SU-DHL-6 (cell line): Measurements from ENCODE around the gene FMO4.

Experiments
- H2AFZ ChIP-seq: fragments of 200-600 bp; sonication (generic); 2 replicates; pipeline ENCODE4 v1.6.1; 2014; ENCODE audit warnings: low read depth, mild to moderate bottlenecking, moderate library complexity, mixed read lengths, antibody characterized with exemption, low read length; ENCODE audit not compliant: severe bottlenecking
- H3F3A ChIP-seq: fragments of 200-600 bp; shearing (Covaris generic); 2 replicates; pipeline ENCODE4 v1.6.0; 2016; ENCODE audit warnings: antibody characterized with exemption, mild to moderate bottlenecking; ENCODE audit not compliant: insufficient read depth
- H3K27ac ChIP-seq: fragments of 200-600 bp; sonication (generic); 2 replicates; pipeline ENCODE4 v1.5.1; 2016; ENCODE audit warnings: low read depth, mild to moderate bottlenecking, low read length, moderate library complexity, mixed read lengths
- H3K27me3 ChIP-seq: fragments of 200-600 bp; sonication (generic), shearing (Covaris generic); 2 replicates; pipeline ENCODE4 v1.6.0; 2014; ENCODE audit warnings: mild to moderate bottlenecking, low read length
- H3K36me3 ChIP-seq: fragments of 200-600 bp; sonication (generic); 2 replicates; pipeline ENCODE4 v1.6.1; 2014; ENCODE audit warnings: mild to moderate bottlenecking, low read length, mixed read lengths
- H3K4me2 ChIP-seq: fragments of 300-600, 200-600 bp; shearing (Covaris generic), sonication (generic); 2 replicates; pipeline ENCODE4 v1.6.0; 2014; ENCODE audit warnings: low read length, low read depth, mild to moderate bottlenecking; ENCODE audit not compliant: poor library complexity, severe bottlenecking
- H3K4me3 ChIP-seq: fragments of 200-600 bp; sonication (generic); 2 replicates; pipeline ENCODE4 v1.5.1; 2014; ENCODE audit warnings: antibody characterized with exemption, low read length, mild to moderate bottlenecking, mixed read lengths; ENCODE audit not compliant: insufficient read depth, poor library complexity, severe bottlenecking
- H3K79me2 ChIP-seq: fragments of 200-600 bp; sonication (generic); 2 replicates; pipeline ENCODE4 v1.6.1; 2014; ENCODE audit warnings: mild to moderate bottlenecking, low read length, moderate library complexity; ENCODE audit not compliant: insufficient read depth
- H3K9ac ChIP-seq: fragments of 200-600 bp; sonication (generic); 2 replicates; pipeline ENCODE4 v1.7.0; 2014; ENCODE audit warnings: mild to moderate bottlenecking, low read length
- H3K9me2 ChIP-seq: fragments of 200-600 bp; sonication (generic); replicated peaks from 2 replicates; pipeline ENCODE4 v1.6.1; 2014; ENCODE audit warnings: low read length; ENCODE audit not compliant: insufficient read depth
- H3K9me3 ChIP-seq: fragments of 200-600 bp; sonication (generic); 2 replicates; pipeline ENCODE4 v1.6.1; 2014; ENCODE audit warnings: low read length, mixed read lengths; ENCODE audit not compliant: insufficient read depth
- H4K20me1 ChIP-seq: fragments of 200-600 bp; sonication (generic); 2 replicates; pipeline ENCODE4 v1.6.1; 2014; ENCODE audit warnings: low read depth, mild to moderate bottlenecking, antibody characterized with exemption, low read length, moderate library complexity, mixed read lengths
- CTCF ChIP-seq: fragments of 200-600 bp; sonication (generic); IDR thresholded peaks from one replicate; pipeline ENCODE4 v1.5.1; 2017; ENCODE audit warnings: antibody characterized with exemption, mild to moderate bottlenecking, low read length, moderate library complexity; ENCODE audit not compliant: insufficient read depth, poor library complexity, severe bottlenecking
- EZH2phosphoT487 ChIP-seq: fragments of 200-600 bp; sonication (generic), shearing (Covaris generic); conservative IDR thresholded peaks from 2 replicates; pipeline ENCODE4 v1.6.1; 2018; ENCODE audit warnings: mild to moderate bottlenecking, antibody characterized with exemption, low read length, moderate library complexity, mixed read lengths

Gene FMO4

GRCh38 chr1:171310661-171311087 lies 3.3 kb upstream of the FMO4 start:
- no peak overlapping the region for H2AFZ ChIP-seq
- H3K9me2 ChIP-seq, result no peaks in the 10 kb centered on the region
- H4K20me1 ChIP-seq, result no peaks in the 10 kb centered on the region
- H3K27ac ChIP-seq, result no peak overlapping the region
- H3K9ac ChIP-seq, result no peak overlapping the region
- H3K27me3 ChIP-seq, result no peaks in the 10 kb centered on the region
- no peaks in the 10 kb centered on the region for H3K9me3 ChIP-seq
- no peak overlapping the region for H3K4me3 ChIP-seq
- H3K4me2 ChIP-seq, result no peak overlapping the region
- no peaks in the 10 kb centered on the region for H3F3A ChIP-seq
- H3K79me2 ChIP-seq, result no peaks in the 10 kb centered on the region
- TF ChIP-seq EZH2phosphoT487 (no peak), CTCF (no peak)
- no peaks in the 10 kb centered on the region for H3K36me3 ChIP-seq

- Histone ChIP-seq H3K79me2 (no peaks in the 10 kb centered on the region), H3K4me2 (no peak overlapping the region), H3K36me3 (no peaks in the 10 kb centered on the region), H3K4me3 (no peak overlapping the region), H3K9me3 (no peaks in the 10 kb centered on the region), H2AFZ (no peak overlapping the region), H3K27me3 (no peaks in the 10 kb centered on the region), H3F3A (no peaks in the 10 kb centered on the region), H3K9ac (no peak overlapping the region), H3K9me2 (no peaks in the 10 kb centered on the region), H3K27ac (no peak overlapping the region), H4K20me1 (no peaks in the 10 kb centered on the region)
- TF ChIP-seq EZH2phosphoT487 (no peak), CTCF (no peak)
Observed at GRCh38 chr1:171311771-171312558, 2.0 kb upstream of the FMO4 start.

- peak overlapping the region; percentile 89 for H2AFZ ChIP-seq
Observed at GRCh38 chr1:171313319-171313834, 606 bp upstream of the FMO4 start.

More at GRCh38 chr1:171313319-171313834, 606 bp upstream of the FMO4 start:
- Histone ChIP-seq H3K36me3 (no peaks in the 10 kb centered on the region), H3K4me3 (no peak overlapping the region), H4K20me1 (no peaks in the 10 kb centered on the region), H3K4me2 (peak overlapping the region; percentile 45), H3F3A (no peaks in the 10 kb centered on the region), H3K9me3 (no peaks in the 10 kb centered on the region), H3K27me3 (no peaks in the 10 kb centered on the region), H3K27ac (no peak overlapping the region), H3K9ac (no peak overlapping the region), H3K79me2 (no peaks in the 10 kb centered on the region), H3K9me2 (no peaks in the 10 kb centered on the region)
- TF ChIP-seq CTCF (no peak), EZH2phosphoT487 (no peak)
